ENCODE results near the gene HNF1A. TPM values are rescaled to one million over a fixed set of nuclear protein-coding genes. Genes with fewer than 3 reads are reported as not detected.

HNF1A gene
- total and polyA plus RNA-seq, 2 of the 13 experiments (the other 11 are each of a cell fraction or from before 2014, with no cell fraction given): 13.4 to 34.7 TPM

GRCh38 chr12:120979862-120980696 is 1.7 kb downstream of the HNF1A start (continued):
- TF ChIP-seq FOXO1 (CRISPR knock-in tag; IDR thresholded peaks at IDR 0.05) (0 out of 2 replicates have a peak, but pooled peaks have one; percentile 25), ISL2 (CRISPR knock-in tag; IDR thresholded peaks at IDR 0.05) (no peak; the same call in 1 of the 2 replicates), ZNF775 (CRISPR knock-in tag; IDR thresholded peaks at IDR 0.05; ENCODE audit: borderline replicate concordance) (no peak), ZNF768 (CRISPR knock-in tag; IDR thresholded peaks at IDR 0.05) (no peak), REST (IDR thresholded peaks at IDR 0.05; ENCODE audit: borderline replicate concordance in 1 of 2, low read depth in 1 of 2, low read length in 2 of 2) (peak; percentile 61 to 94), HNRNPLL (IDR thresholded peaks at IDR 0.05; ENCODE audit: low read depth, low read length, poor library complexity, severe bottlenecking) (no peak), ZMYM4 (CRISPR knock-in tag; IDR thresholded peaks at IDR 0.05) (no peak), FOXC1 (CRISPR knock-in tag; IDR thresholded peaks at IDR 0.05; ENCODE audit: borderline replicate concordance) (no peak), ZBTB49 (CRISPR knock-in tag; IDR thresholded peaks at IDR 0.05; ENCODE audit: borderline replicate concordance) (no peak), ZNF576 (CRISPR knock-in tag; IDR thresholded peaks at IDR 0.05) (no peak), ZBTB8A (CRISPR knock-in tag; IDR thresholded peaks at IDR 0.05; ENCODE audit: borderline replicate concordance, low read depth) (no peak), ZNF639 (CRISPR knock-in tag; conservative IDR thresholded peaks at IDR 0.05) (0 out of 2 replicates have a peak, but pooled peaks have one; percentile 21), AHDC1 (CRISPR knock-in tag; IDR thresholded peaks at IDR 0.05; ENCODE audit: borderline replicate concordance) (no peak; the same call in none of the 2 replicates)

All from HepG2 (cell line).